HepG2 (cell line): ENCODE measurements around the gene SLC35B2. TPM values are rescaled to one million over a fixed set of nuclear protein-coding genes. Genes with fewer than 3 reads are reported as not detected.
A peak's percentile ranks its signal among the peaks of the same experiment; 100 is the strongest.

Experiments
- AHR ChIP-seq: IDR thresholded peaks from 2 replicates; pipeline ENCODE4 v1.6.1; 2018; ENCODE audit warnings: missing genetic modification reagents, missing compliant biosample characterization
- ARNT ChIP-seq: fragments of 450-650 bp; IDR thresholded peaks from 2 replicates; pipeline ENCODE4 v1.6.1; 2017
- CHD4 ChIP-seq: fragments of 200-600 bp; sonication (generic); IDR thresholded peaks from 2 replicates; pipeline ENCODE4 v1.7.0; 2017; ENCODE audit warnings: mild to moderate bottlenecking, low read length, borderline replicate concordance
- DNMT1 ChIP-seq: sonication (generic); formaldehyde crosslinking; IDR thresholded peaks from 2 replicates; pipeline ENCODE4 v1.5.1; 2020; ENCODE audit warnings: mild to moderate bottlenecking, missing genetic modification reagents
- ESRRA ChIP-seq: sonication (generic); formaldehyde crosslinking; IDR thresholded peaks from 2 replicates; pipeline ENCODE4 v1.5.1; 2020; ENCODE audit warnings: mild to moderate bottlenecking, low read depth, missing genetic modification reagents
- HES4 ChIP-seq: sonication (generic); formaldehyde crosslinking; IDR thresholded peaks from 2 replicates; pipeline ENCODE4 v1.9.0; 2021; ENCODE audit warnings: mild to moderate bottlenecking, missing genetic modification reagents, borderline replicate concordance
- ISL2 ChIP-seq: sonication (generic); formaldehyde crosslinking; IDR thresholded peaks from 2 replicates; pipeline ENCODE4 v1.5.0; 2020; ENCODE audit warnings: missing genetic modification reagents
- MTF2 ChIP-seq: sonication (generic); formaldehyde crosslinking; IDR thresholded peaks from 2 replicates; pipeline ENCODE4 v1.5.0; 2020; ENCODE audit warnings: missing genetic modification reagents, borderline replicate concordance
- NFKBIZ ChIP-seq: IDR thresholded peaks from 2 replicates; pipeline ENCODE4 v1.6.1; 2018; ENCODE audit warnings: missing genetic modification reagents, missing compliant biosample characterization
- SIX1 ChIP-seq: sonication (generic); formaldehyde crosslinking; IDR thresholded peaks from 2 replicates; pipeline ENCODE4 v1.4.0; 2020; ENCODE audit warnings: missing genetic modification reagents, borderline replicate concordance
- TRIM24 ChIP-seq: sonication (generic); formaldehyde crosslinking; IDR thresholded peaks from 2 replicates; pipeline ENCODE4 v1.8.0; 2022; ENCODE audit warnings: mild to moderate bottlenecking, missing genetic modification reagents
- XBP1 ChIP-seq: sonication (generic); formaldehyde crosslinking; IDR thresholded peaks from 2 replicates; pipeline ENCODE4 v1.5.0; 2020; ENCODE audit warnings: missing genetic modification reagents
- ZFP90 ChIP-seq: sonication (generic); formaldehyde crosslinking; IDR thresholded peaks from 2 replicates; pipeline ENCODE4 v1.8.0; 2022; ENCODE audit warnings: missing genetic modification reagents, mild to moderate bottlenecking, inconsistent platforms, borderline replicate concordance
- ZNF530 ChIP-seq: sonication (generic); formaldehyde crosslinking; IDR thresholded peaks from 2 replicates; pipeline ENCODE4 v1.5.0; 2020; ENCODE audit warnings: low read depth, mild to moderate bottlenecking, missing genetic modification reagents
- ZSCAN9 ChIP-seq: IDR thresholded peaks from 2 replicates; pipeline ENCODE4 v1.6.1; 2016; ENCODE audit warnings: borderline replicate concordance
- polyA plus RNA-seq, 8 experiments: library from polyadenylated mRNA; depleted of rRNA in 3 of 8; stranded (reverse) in 7 of 8; unstranded in 1 of 8; fragments of >200 nt; fragmentation: Illumina TruSeq in 4 of 8; extraction: Trizol in 4 of 8; gene quantifications; 2 replicates each; pipeline versions ENCODE4 v1.2.1 to v1.2.3, GENCODE V29; 2011 to 2016; ENCODE audit warnings: low read depth in 4 of 8, missing spikeins in 1 of 8, mixed read lengths in 1 of 8; ENCODE audit not compliant: insufficient read depth in 1 of 8
- total RNA-seq, 5 experiments: library from RNA; depleted of rRNA; stranded (reverse); fragments of >200 nt; fragmentation: Illumina TruSeq; extraction: Trizol; gene quantifications; 2 replicates each; pipeline ENCODE4 v1.2.3, GENCODE V29; 2016; ENCODE audit warnings: low read depth in 1 of 5
- TF ChIP-seq, protein P1 (sequence below): IDR thresholded peaks from 2 replicates; pipeline ENCODE4 v1.4.0; 2020; ENCODE audit warnings: mild to moderate bottlenecking, missing genetic modification reagents
- TF ChIP-seq, protein P2 (sequence below): sonication (generic); formaldehyde crosslinking; IDR thresholded peaks from 2 replicates; pipeline ENCODE4 v1.4.0; 2020; ENCODE audit warnings: missing genetic modification reagents
- TF ChIP-seq, protein P3 (sequence below): sonication (generic); formaldehyde crosslinking; IDR thresholded peaks from 2 replicates; pipeline ENCODE4 v1.4.0; 2020; ENCODE audit warnings: mild to moderate bottlenecking, missing genetic modification reagents

SLC35B2 gene
- total and polyA plus RNA-seq, 2 of the 13 experiments (the other 11 are each of a cell fraction or from before 2014, with no cell fraction given), result 61.1 to 148 TPM

DNA sequence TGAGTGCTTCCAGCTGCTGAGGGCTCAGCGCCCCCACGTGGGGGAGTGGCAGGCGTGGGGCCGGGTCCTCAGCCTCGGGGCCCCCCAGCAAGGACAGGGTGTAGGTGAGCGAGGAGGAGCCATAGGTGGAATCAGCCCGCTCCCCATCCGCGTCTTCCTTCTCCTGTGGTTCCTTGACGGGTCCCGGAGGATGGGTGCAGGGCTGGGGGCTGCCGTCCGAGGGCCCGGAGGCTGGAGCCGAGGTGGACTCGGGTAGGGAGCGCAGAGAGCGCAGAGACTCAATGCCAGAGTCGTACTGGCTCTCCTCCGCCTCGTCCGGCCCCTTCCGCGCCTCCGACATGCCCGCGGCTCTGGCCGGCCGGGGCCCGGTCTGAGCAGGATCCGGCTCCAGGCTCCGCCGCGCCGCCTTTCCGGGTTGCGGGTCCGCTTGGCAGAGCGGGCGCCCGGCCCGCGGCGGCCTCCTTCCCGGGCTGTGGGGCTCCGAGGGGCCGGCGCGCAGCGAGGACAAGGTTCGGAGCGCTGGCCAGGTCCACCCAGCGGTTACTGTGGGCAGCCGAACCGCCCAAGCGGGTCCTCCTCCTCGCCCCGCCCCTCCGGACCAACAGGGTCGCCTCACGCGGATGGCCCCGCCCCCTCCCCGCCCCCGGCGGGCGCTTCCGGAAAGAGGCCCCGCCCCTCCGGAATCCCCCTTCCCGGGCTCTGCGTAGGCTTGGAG, 7.8 kb upstream of the SLC35B2 start, which contains the start of gene NFKBIE (continued):
- 0 out of 2 replicates have a peak, but pooled peaks have one; percentile 63 for TF ChIP-seq DNMT1 (CRISPR knock-in tag)
- 0 out of 2 replicates have a peak, but pooled peaks have one; percentile 17 for TF ChIP-seq ESRRA (CRISPR knock-in tag)
- TF ChIP-seq ISL2 (CRISPR knock-in tag), result peak; percentile 16; the same call in 1 of the 2 replicates
- no peak for TF ChIP-seq ARNT
- no peak for TF ChIP-seq NFKBIZ (CRISPR knock-in tag)
- TF ChIP-seq MTF2 (CRISPR knock-in tag), result no peak
- TF ChIP-seq ZNF530 (CRISPR knock-in tag), result no peak
- no peak for TF ChIP-seq ZSCAN9 (CRISPR knock-in tag)
- no peak for TF ChIP-seq XBP1 (CRISPR knock-in tag)
- no peak for TF ChIP-seq ZFP90
- TF ChIP-seq HES4 (CRISPR knock-in tag), result peak; percentile 26; the same call in 1 of the 2 replicates
- TF ChIP-seq, protein P1, sequence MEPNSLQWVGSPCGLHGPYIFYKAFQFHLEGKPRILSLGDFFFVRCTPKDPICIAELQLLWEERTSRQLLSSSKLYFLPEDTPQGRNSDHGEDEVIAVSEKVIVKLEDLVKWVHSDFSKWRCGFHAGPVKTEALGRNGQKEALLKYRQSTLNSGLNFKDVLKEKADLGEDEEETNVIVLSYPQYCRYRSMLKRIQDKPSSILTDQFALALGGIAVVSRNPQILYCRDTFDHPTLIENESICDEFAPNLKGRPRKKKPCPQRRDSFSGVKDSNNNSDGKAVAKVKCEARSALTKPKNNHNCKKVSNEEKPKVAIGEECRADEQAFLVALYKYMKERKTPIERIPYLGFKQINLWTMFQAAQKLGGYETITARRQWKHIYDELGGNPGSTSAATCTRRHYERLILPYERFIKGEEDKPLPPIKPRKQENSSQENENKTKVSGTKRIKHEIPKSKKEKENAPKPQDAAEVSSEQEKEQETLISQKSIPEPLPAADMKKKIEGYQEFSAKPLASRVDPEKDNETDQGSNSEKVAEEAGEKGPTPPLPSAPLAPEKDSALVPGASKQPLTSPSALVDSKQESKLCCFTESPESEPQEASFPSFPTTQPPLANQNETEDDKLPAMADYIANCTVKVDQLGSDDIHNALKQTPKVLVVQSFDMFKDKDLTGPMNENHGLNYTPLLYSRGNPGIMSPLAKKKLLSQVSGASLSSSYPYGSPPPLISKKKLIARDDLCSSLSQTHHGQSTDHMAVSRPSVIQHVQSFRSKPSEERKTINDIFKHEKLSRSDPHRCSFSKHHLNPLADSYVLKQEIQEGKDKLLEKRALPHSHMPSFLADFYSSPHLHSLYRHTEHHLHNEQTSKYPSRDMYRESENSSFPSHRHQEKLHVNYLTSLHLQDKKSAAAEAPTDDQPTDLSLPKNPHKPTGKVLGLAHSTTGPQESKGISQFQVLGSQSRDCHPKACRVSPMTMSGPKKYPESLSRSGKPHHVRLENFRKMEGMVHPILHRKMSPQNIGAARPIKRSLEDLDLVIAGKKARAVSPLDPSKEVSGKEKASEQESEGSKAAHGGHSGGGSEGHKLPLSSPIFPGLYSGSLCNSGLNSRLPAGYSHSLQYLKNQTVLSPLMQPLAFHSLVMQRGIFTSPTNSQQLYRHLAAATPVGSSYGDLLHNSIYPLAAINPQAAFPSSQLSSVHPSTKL (CRISPR knock-in tag), result no peak
- no peak for TF ChIP-seq SIX1 (CRISPR knock-in tag)
- no peak for TF ChIP-seq TRIM24 (CRISPR knock-in tag)
- 0 out of 2 replicates have a peak, but pooled peaks have one; percentile 12 for TF ChIP-seq AHR (CRISPR knock-in tag)
- TF ChIP-seq, protein P2, sequence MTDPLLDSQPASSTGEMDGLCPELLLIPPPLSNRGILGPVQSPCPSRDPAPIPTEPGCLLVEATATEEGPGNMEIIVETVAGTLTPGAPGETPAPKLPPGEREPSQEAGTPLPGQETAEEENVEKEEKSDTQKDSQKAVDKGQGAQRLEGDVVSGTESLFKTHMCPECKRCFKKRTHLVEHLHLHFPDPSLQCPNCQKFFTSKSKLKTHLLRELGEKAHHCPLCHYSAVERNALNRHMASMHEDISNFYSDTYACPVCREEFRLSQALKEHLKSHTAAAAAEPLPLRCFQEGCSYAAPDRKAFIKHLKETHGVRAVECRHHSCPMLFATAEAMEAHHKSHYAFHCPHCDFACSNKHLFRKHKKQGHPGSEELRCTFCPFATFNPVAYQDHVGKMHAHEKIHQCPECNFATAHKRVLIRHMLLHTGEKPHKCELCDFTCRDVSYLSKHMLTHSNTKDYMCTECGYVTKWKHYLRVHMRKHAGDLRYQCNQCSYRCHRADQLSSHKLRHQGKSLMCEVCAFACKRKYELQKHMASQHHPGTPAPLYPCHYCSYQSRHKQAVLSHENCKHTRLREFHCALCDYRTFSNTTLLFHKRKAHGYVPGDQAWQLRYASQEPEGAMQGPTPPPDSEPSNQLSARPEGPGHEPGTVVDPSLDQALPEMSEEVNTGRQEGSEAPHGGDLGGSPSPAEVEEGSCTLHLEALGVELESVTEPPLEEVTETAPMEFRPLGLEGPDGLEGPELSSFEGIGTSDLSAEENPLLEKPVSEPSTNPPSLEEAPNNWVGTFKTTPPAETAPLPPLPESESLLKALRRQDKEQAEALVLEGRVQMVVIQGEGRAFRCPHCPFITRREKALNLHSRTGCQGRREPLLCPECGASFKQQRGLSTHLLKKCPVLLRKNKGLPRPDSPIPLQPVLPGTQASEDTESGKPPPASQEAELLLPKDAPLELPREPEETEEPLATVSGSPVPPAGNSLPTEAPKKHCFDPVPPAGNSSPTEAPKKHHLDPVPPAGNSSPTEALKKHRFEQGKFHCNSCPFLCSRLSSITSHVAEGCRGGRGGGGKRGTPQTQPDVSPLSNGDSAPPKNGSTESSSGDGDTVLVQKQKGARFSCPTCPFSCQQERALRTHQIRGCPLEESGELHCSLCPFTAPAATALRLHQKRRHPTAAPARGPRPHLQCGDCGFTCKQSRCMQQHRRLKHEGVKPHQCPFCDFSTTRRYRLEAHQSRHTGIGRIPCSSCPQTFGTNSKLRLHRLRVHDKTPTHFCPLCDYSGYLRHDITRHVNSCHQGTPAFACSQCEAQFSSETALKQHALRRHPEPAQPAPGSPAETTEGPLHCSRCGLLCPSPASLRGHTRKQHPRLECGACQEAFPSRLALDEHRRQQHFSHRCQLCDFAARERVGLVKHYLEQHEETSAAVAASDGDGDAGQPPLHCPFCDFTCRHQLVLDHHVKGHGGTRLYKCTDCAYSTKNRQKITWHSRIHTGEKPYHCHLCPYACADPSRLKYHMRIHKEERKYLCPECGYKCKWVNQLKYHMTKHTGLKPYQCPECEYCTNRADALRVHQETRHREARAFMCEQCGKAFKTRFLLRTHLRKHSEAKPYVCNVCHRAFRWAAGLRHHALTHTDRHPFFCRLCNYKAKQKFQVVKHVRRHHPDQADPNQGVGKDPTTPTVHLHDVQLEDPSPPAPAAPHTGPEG (CRISPR knock-in tag), result no peak
- TF ChIP-seq, protein P3, sequence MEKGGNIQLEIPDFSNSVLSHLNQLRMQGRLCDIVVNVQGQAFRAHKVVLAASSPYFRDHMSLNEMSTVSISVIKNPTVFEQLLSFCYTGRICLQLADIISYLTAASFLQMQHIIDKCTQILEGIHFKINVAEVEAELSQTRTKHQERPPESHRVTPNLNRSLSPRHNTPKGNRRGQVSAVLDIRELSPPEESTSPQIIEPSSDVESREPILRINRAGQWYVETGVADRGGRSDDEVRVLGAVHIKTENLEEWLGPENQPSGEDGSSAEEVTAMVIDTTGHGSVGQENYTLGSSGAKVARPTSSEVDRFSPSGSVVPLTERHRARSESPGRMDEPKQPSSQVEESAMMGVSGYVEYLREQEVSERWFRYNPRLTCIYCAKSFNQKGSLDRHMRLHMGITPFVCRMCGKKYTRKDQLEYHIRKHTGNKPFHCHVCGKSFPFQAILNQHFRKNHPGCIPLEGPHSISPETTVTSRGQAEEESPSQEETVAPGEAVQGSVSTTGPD, result no peak
- TF ChIP-seq CHD4, result no peak
